ENCODE data around the gene KLF15.

DNA sequence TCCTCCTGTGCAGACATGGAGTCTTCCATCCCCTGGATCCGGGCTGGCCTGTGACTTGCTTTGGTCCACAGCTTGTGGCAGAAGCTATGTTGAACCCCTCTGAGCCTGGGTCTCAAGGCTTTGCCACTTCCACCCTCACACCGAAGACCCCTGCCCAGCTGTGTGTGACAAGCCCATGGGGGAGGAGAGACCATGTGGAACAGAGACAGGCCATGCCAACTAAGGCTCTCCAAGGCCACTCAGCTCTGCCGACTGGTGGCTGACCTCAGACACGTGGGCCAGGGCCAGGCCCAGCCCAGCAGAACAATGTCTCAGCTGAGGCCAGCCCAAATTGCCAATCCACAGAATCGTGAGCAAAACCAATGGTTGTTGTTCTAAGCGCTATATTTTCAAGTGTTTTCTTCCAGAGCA, 21.1 kb upstream of the KLF15 start:
- TF ChIP-seq EGR1 (IDR thresholded peaks at IDR 0.05; ENCODE audit: low read depth) (no peak), POLR2AphosphoS5 (IDR thresholded peaks at IDR 0.05; ENCODE audit: low read depth, low read length) (no peak), POLR2A (IDR thresholded peaks at IDR 0.05; ENCODE audit: borderline replicate concordance, extremely low read depth, insufficient read depth, insufficient read length) (no peak), ZFX (IDR thresholded peaks at IDR 0.05) (no peak), JUND (IDR thresholded peaks at IDR 0.05) (no peak), YY1 (IDR thresholded peaks at IDR 0.05; ENCODE audit: extremely low read depth, insufficient replicate concordance, low read depth, low read length) (no peak), RAD21 (IDR thresholded peaks at IDR 0.05; ENCODE audit: low read depth) (no peak), FOSL1 (IDR thresholded peaks at IDR 0.05; ENCODE audit: low read depth) (no peak), EZH2 (IDR thresholded peaks at IDR 0.05) (no peak), CEBPB (IDR thresholded peaks at IDR 0.05; ENCODE audit: low read depth) (no peak), SIN3A (IDR thresholded peaks at IDR 0.05; ENCODE audit: low read depth) (no peak)
- TF ChIP-seq, protein P1, sequence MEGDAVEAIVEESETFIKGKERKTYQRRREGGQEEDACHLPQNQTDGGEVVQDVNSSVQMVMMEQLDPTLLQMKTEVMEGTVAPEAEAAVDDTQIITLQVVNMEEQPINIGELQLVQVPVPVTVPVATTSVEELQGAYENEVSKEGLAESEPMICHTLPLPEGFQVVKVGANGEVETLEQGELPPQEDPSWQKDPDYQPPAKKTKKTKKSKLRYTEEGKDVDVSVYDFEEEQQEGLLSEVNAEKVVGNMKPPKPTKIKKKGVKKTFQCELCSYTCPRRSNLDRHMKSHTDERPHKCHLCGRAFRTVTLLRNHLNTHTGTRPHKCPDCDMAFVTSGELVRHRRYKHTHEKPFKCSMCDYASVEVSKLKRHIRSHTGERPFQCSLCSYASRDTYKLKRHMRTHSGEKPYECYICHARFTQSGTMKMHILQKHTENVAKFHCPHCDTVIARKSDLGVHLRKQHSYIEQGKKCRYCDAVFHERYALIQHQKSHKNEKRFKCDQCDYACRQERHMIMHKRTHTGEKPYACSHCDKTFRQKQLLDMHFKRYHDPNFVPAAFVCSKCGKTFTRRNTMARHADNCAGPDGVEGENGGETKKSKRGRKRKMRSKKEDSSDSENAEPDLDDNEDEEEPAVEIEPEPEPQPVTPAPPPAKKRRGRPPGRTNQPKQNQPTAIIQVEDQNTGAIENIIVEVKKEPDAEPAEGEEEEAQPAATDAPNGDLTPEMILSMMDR (IDR thresholded peaks at IDR 0.05 in 2 of 3, conservative IDR thresholded peaks at IDR 0.05 in 1 of 3; ENCODE audit: borderline replicate concordance in 1 of 3, insufficient read depth in 1 of 3, low read depth in 2 of 3, low read length in 2 of 3), result no peak

Data from HCT116 (cell line).